Upper lobe of right lung (tissue), 1 donor: ENCODE measurements around the gene LY86. TPM values are rescaled to one million over a fixed set of nuclear protein-coding genes. Genes with fewer than 3 reads are reported as not detected.
A peak's percentile ranks its signal among the peaks of the same experiment; 100 is the strongest.

ENCODE experiments used
- ATAC-seq: fragments of 200-7000 bp; cut with Tn5 transposase; one replicate; pipeline ENCODE4 v1.9.1; 2020; ENCODE audit warnings: mild to moderate bottlenecking, moderate library complexity
- DNase-seq: peaks from one replicate; pipeline ENCODE4 v3.0.0-alpha.2; 2020
- H3K27ac ChIP-seq: fragments of 200-600 bp; one replicate; pipeline ENCODE4 v1.8.0; 2022
- H3K27me3 ChIP-seq: fragments of 200-600 bp; one replicate; pipeline ENCODE4 v1.8.0; 2022; ENCODE audit warnings: mild to moderate bottlenecking
- H3K36me3 ChIP-seq: fragments of 200-600 bp; one replicate; pipeline ENCODE4 v1.8.0; 2022
- H3K4me1 ChIP-seq: fragments of 200-600 bp; one replicate; pipeline ENCODE4 v1.8.0; 2022
- H3K4me3 ChIP-seq: fragments of 200-600 bp; one replicate; pipeline ENCODE4 v1.8.0; 2022; ENCODE audit warnings: mild to moderate bottlenecking
- H3K9me3 ChIP-seq: fragments of 200-600 bp; one replicate; pipeline ENCODE4 v1.8.0; 2022
- CTCF ChIP-seq: fragments of 200-600 bp; IDR thresholded peaks from one replicate; pipeline ENCODE4 v1.8.0; 2022; ENCODE audit warnings: antibody characterized with exemption
- intact Hi-C: fragments of 100-400 bp; cut with DNase I; formaldehyde crosslinking; loops from one replicate; pipeline ENCODE4 v1.11.0; 2022
- total RNA-seq: library from RNA; stranded (reverse); fragmentation: NEBNext Ultra II Directional; extraction: Animal tissue kit (Norgen Biotek cat#: 25700); gene quantifications from one replicate; pipeline ENCODE4 v1.2.1, GENCODE V29; 2021
- donor health status: DM: no; HTN: yes; CAD: no; lungs with severe emphysema.

The LY86 gene
- total RNA-seq, 1 donor from 2014 or later = 13.8 TPM

- Histone ChIP-seq H3K9me3 (no peaks in the 10 kb centered on the region), H3K36me3 (no peaks in the 10 kb centered on the region), H3K27ac (peak overlapping the region; percentile 86), H3K4me1 (peaks cover 37% of the 10 kb centered on the region), H3K27me3 (no peaks in the 10 kb centered on the region), H3K4me3 (no peak overlapping the region)
- intact Hi-C loops = no loop called here
- TF ChIP-seq CTCF = peak; percentile 81
- peak; percentile 65 for ATAC-seq
- peak; percentile 86 for DNase-seq
These were observed 108.5 kb downstream of the LY86 start for GRCh38 chr6:6696867-6697531.

GRCh38 chr6:6697620-6698019 is 109.1 kb downstream of the LY86 start:
- DNase-seq = no peak
- no peak for ATAC-seq
- H3K36me3 ChIP-seq = no peaks in the 10 kb centered on the region
- no peak overlapping the region for H3K4me3 ChIP-seq
- H3K4me1 ChIP-seq = peaks cover 37% of the 10 kb centered on the region
- intact Hi-C loops = no loop called here
- H3K27ac ChIP-seq = no peak overlapping the region
- TF ChIP-seq CTCF = no peak
- H3K27me3 ChIP-seq = no peaks in the 10 kb centered on the region
- no peaks in the 10 kb centered on the region for H3K9me3 ChIP-seq

GRCh38 chr6:6699741-6700367 is 111.3 kb downstream of the LY86 start:
- Histone ChIP-seq H3K4me1 (peaks cover 28% of the 10 kb centered on the region), H3K36me3 (no peaks in the 10 kb centered on the region), H3K27me3 (no peaks in the 10 kb centered on the region), H3K9me3 (no peaks in the 10 kb centered on the region), H3K4me3 (no peak overlapping the region), H3K27ac (peak overlapping the region; percentile 55)
- ATAC-seq (peak; percentile 82), DNase-seq (no peak)
- intact Hi-C loops = no loop called here
- TF ChIP-seq CTCF = no peak

GRCh38 chr6:6700407-6701270 is 112.1 kb downstream of the LY86 start:
- no peak for TF ChIP-seq CTCF
- ATAC-seq = no peak
- Histone ChIP-seq H3K4me1 (peaks cover 21% of the 10 kb centered on the region), H3K27ac (no peak overlapping the region), H3K27me3 (no peaks in the 10 kb centered on the region), H3K36me3 (no peaks in the 10 kb centered on the region), H3K4me3 (no peak overlapping the region), H3K9me3 (no peaks in the 10 kb centered on the region)
- no peak for DNase-seq
- intact Hi-C loops = no loop called here

- Histone ChIP-seq H3K4me3 (no peak overlapping the region), H3K9me3 (no peaks in the 10 kb centered on the region), H3K36me3 (no peaks in the 10 kb centered on the region), H3K27me3 (no peaks in the 10 kb centered on the region), H3K4me1 (peaks cover 10% of the 10 kb centered on the region), H3K27ac (no peak overlapping the region)
- TF ChIP-seq CTCF = no peak
- intact Hi-C loops = no loop called here
- DNase-seq (no peak), ATAC-seq (no peak)
These were observed 113.3 kb downstream of the LY86 start for GRCh38 chr6:6701864-6702263.
